OCI-LY3 (cell line): Measurements from ENCODE around the gene SLC13A3.

ENCODE experiments used
- H2AFZ ChIP-seq: fragments of 200-600, 300-600 bp; shearing (Covaris generic); 2 replicates; pipeline ENCODE4 v1.6.0; 2014; ENCODE audit warnings: antibody characterized with exemption, low read depth, low read length
- H3K27ac ChIP-seq: fragments of 200-600, 300-600 bp; sonication (generic); 2 replicates; pipeline ENCODE4 v1.5.1; 2014; ENCODE audit warnings: mild to moderate bottlenecking, low read length, moderate library complexity, mixed read lengths
- H3K27me3 ChIP-seq: fragments of 200-600, 300-600 bp; sonication (generic); 2 replicates; pipeline ENCODE4 v1.6.1; 2014; ENCODE audit warnings: low read depth, low read length, mixed read lengths
- H3K36me3 ChIP-seq: fragments of 200-600, 300-600 bp; sonication (generic); replicated peaks from 2 replicates; pipeline ENCODE3; 2014; ENCODE audit warnings: low read depth, low read length, mixed read lengths
- H3K4me1 ChIP-seq: fragments of 300-600, 200-600 bp; sonication (generic); 2 replicates; pipeline ENCODE4 v1.6.1; 2014; ENCODE audit warnings: low read length, mixed read lengths
- H3K4me2 ChIP-seq: fragments of 200-600, 300-600 bp; sonication (generic); 2 replicates; pipeline ENCODE4 v1.6.1; 2014; ENCODE audit warnings: low read length, mixed read lengths
- H3K4me3 ChIP-seq: fragments of 300-600, 200-600 bp; sonication (generic); 2 replicates; pipeline ENCODE4 v1.5.1; 2014; ENCODE audit warnings: antibody characterized with exemption, mild to moderate bottlenecking, low read length, moderate library complexity
- H3K79me2 ChIP-seq: fragments of 300-600, 200-600 bp; shearing (Covaris generic); 2 replicates; pipeline ENCODE4 v1.6.1; 2014; ENCODE audit warnings: mild to moderate bottlenecking, low read length, mixed read lengths
- H3K9ac ChIP-seq: fragments of 300-600, 200-600 bp; shearing (Covaris generic); 2 replicates; pipeline ENCODE4 v1.6.0; 2014; ENCODE audit warnings: mild to moderate bottlenecking, low read length, moderate library complexity
- H3K9me3 ChIP-seq: fragments of 200-600, 300-600 bp; shearing (Covaris generic); 2 replicates; pipeline ENCODE4 v1.6.1; 2014; ENCODE audit warnings: low read length, mixed read lengths; ENCODE audit not compliant: insufficient read depth
- H4K20me1 ChIP-seq: fragments of 200-600, 300-600 bp; sonication (generic); 2 replicates; pipeline ENCODE4 v1.6.1; 2016; ENCODE audit warnings: low read length, mixed read lengths; ENCODE audit not compliant: insufficient read depth
- CTCF ChIP-seq: fragments of 200-600, 300-600 bp; sonication (generic); IDR thresholded peaks from 2 replicates; pipeline ENCODE4 v1.5.1; 2014; ENCODE audit warnings: antibody characterized with exemption, low read length, low read depth
- EZH2phosphoT487 ChIP-seq: fragments of 200-600 bp; shearing (Covaris generic); IDR thresholded peaks from 2 replicates; pipeline ENCODE4 v1.6.1; 2018; ENCODE audit warnings: antibody characterized with exemption, mixed run types, low read depth

SLC13A3 gene

GRCh38 chr20:46640536-46641311 lies 10.5 kb downstream of the SLC13A3 start:
- Histone ChIP-seq H4K20me1 (no peaks in the 10 kb centered on the region), H3K79me2 (no peaks in the 10 kb centered on the region), H3K27ac (no peak overlapping the region), H3K4me3 (no peak overlapping the region), H3K9ac (no peak overlapping the region), H3K36me3 (no peaks in the 10 kb centered on the region), H2AFZ (no peak overlapping the region), H3K9me3 (no peaks in the 10 kb centered on the region), H3K27me3 (peaks cover 47% of the 10 kb centered on the region), H3K4me2 (no peak overlapping the region), H3K4me1 (no peaks in the 10 kb centered on the region)
- no peak for TF ChIP-seq CTCF
- TF ChIP-seq EZH2phosphoT487 = no peak

- H3K27me3 ChIP-seq = peaks cover 44% of the 10 kb centered on the region
- H3K4me3 ChIP-seq = no peak overlapping the region
- no peak overlapping the region for H3K9ac ChIP-seq
- H3K9me3 ChIP-seq = no peaks in the 10 kb centered on the region
- H3K79me2 ChIP-seq = no peaks in the 10 kb centered on the region
- no peak overlapping the region for H3K27ac ChIP-seq
- TF ChIP-seq EZH2phosphoT487 (no peak), CTCF (no peak)
- no peak overlapping the region for H2AFZ ChIP-seq
- H3K4me2 ChIP-seq = no peak overlapping the region
- H3K36me3 ChIP-seq = no peaks in the 10 kb centered on the region
- no peaks in the 10 kb centered on the region for H4K20me1 ChIP-seq
- H3K4me1 ChIP-seq = no peaks in the 10 kb centered on the region
Measured at GRCh38 chr20:46640044-46640443, 11.2 kb downstream of the SLC13A3 start.

- H4K20me1 ChIP-seq = no peaks in the 10 kb centered on the region
- H2AFZ ChIP-seq = no peak overlapping the region
- H3K9me3 ChIP-seq = no peaks in the 10 kb centered on the region
- H3K36me3 ChIP-seq = no peaks in the 10 kb centered on the region
- peaks cover 44% of the 10 kb centered on the region for H3K27me3 ChIP-seq
- H3K79me2 ChIP-seq = no peaks in the 10 kb centered on the region
- H3K27ac ChIP-seq = no peak overlapping the region
- no peak overlapping the region for H3K4me2 ChIP-seq
- H3K4me1 ChIP-seq = no peaks in the 10 kb centered on the region
- TF ChIP-seq EZH2phosphoT487 (no peak), CTCF (no peak)
- H3K4me3 ChIP-seq = no peak overlapping the region
- no peak overlapping the region for H3K9ac ChIP-seq
Measured at GRCh38 chr20:46639587-46639986, 11.7 kb downstream of the SLC13A3 start.

- no peak overlapping the region for H3K27ac ChIP-seq
- no peak overlapping the region for H2AFZ ChIP-seq
- no peaks in the 10 kb centered on the region for H3K4me1 ChIP-seq
- no peaks in the 10 kb centered on the region for H3K9me3 ChIP-seq
- H3K36me3 ChIP-seq = no peaks in the 10 kb centered on the region
- no peaks in the 10 kb centered on the region for H4K20me1 ChIP-seq
- H3K79me2 ChIP-seq = no peaks in the 10 kb centered on the region
- no peak overlapping the region for H3K9ac ChIP-seq
- peaks cover 38% of the 10 kb centered on the region for H3K27me3 ChIP-seq
- no peak overlapping the region for H3K4me3 ChIP-seq
- H3K4me2 ChIP-seq = no peak overlapping the region
- TF ChIP-seq EZH2phosphoT487 (no peak), CTCF (no peak)
Measured at GRCh38 chr20:46638898-46639274, 12.4 kb downstream of the SLC13A3 start.
